ENCODE results near the gene ITGBL1. TPM values are rescaled to one million over a fixed set of nuclear protein-coding genes. Genes with fewer than 3 reads are reported as not detected.

The ITGBL1 gene
- total and polyA plus RNA-seq, 2 experiments from 2014 or later = 0.29 TPM; not detected in 1

- peaks cover 15% of the 10 kb centered on the region for H3K4me1 ChIP-seq (ENCODE audit: insufficient read depth)
- H3K27ac ChIP-seq (ENCODE audit: low read depth) = no peak overlapping the region
- H3F3A ChIP-seq (replicated peaks; ENCODE audit: low read depth) = no peaks in the 10 kb centered on the region
- no peak overlapping the region for H3K4me2 ChIP-seq
- no peaks in the 10 kb centered on the region for H3K36me3 Mint-ChIP-seq (ENCODE audit: low read depth)
- H3K27me3 ChIP-seq (ENCODE audit: insufficient read depth) = no peaks in the 10 kb centered on the region
- H3K79me2 ChIP-seq (replicated peaks; ENCODE audit: insufficient read depth) = no peaks in the 10 kb centered on the region
- no peaks in the 10 kb centered on the region for H3K9me3 Mint-ChIP-seq
- no peak for DNase-seq (ENCODE audit: low spot score)
- no peak overlapping the region for H3K4me3 Mint-ChIP-seq
- no peak overlapping the region; the same call in 1 of the 2 replicates for H3K27ac Mint-ChIP-seq
- H3K4me1 Mint-ChIP-seq = peaks cover 20% of the 10 kb centered on the region
- H2AFZ ChIP-seq = no peak overlapping the region
- peaks cover 3% of the 10 kb centered on the region for H3K27me3 Mint-ChIP-seq (ENCODE audit: insufficient read depth, low read depth, poor library complexity)
- H3K9me2 ChIP-seq (ENCODE audit: insufficient read depth) = no peaks in the 10 kb centered on the region
- no peak overlapping the region for H3K4me3 ChIP-seq
- no peak for TF ChIP-seq POLR2AphosphoS5 (IDR thresholded peaks at IDR 0.05; ENCODE audit: low read depth)
- no peak for TF ChIP-seq CREB1 (CRISPR knock-in tag; IDR thresholded peaks at IDR 0.05; ENCODE audit: low read depth)
- no peak for TF ChIP-seq EZH2phosphoT487 (IDR thresholded peaks at IDR 0.05; ENCODE audit: unreplicated experiment)
- TF ChIP-seq EZH2 (IDR thresholded peaks at IDR 0.05; ENCODE audit: low read depth, unreplicated experiment) = no peak
- no peak for TF ChIP-seq STAT1 (IDR thresholded peaks at IDR 0.05; ENCODE audit: unreplicated experiment)
- TF ChIP-seq, protein P1, sequence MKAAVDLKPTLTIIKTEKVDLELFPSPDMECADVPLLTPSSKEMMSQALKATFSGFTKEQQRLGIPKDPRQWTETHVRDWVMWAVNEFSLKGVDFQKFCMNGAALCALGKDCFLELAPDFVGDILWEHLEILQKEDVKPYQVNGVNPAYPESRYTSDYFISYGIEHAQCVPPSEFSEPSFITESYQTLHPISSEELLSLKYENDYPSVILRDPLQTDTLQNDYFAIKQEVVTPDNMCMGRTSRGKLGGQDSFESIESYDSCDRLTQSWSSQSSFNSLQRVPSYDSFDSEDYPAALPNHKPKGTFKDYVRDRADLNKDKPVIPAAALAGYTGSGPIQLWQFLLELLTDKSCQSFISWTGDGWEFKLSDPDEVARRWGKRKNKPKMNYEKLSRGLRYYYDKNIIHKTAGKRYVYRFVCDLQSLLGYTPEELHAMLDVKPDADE (IDR thresholded peaks at IDR 0.05) = no peak
- TF ChIP-seq JUNB (IDR thresholded peaks at IDR 0.05; ENCODE audit: unreplicated experiment) = no peak
- no peak for TF ChIP-seq ZNF114 (CRISPR knock-in tag; IDR thresholded peaks at IDR 0.05)
- no peak for TF ChIP-seq NANOG (IDR thresholded peaks at IDR 0.05; ENCODE audit: borderline replicate concordance)
- no peak for TF ChIP-seq ZNF331 (CRISPR knock-in tag; IDR thresholded peaks at IDR 0.05; ENCODE audit: low read depth)
- TF ChIP-seq, protein P2, sequence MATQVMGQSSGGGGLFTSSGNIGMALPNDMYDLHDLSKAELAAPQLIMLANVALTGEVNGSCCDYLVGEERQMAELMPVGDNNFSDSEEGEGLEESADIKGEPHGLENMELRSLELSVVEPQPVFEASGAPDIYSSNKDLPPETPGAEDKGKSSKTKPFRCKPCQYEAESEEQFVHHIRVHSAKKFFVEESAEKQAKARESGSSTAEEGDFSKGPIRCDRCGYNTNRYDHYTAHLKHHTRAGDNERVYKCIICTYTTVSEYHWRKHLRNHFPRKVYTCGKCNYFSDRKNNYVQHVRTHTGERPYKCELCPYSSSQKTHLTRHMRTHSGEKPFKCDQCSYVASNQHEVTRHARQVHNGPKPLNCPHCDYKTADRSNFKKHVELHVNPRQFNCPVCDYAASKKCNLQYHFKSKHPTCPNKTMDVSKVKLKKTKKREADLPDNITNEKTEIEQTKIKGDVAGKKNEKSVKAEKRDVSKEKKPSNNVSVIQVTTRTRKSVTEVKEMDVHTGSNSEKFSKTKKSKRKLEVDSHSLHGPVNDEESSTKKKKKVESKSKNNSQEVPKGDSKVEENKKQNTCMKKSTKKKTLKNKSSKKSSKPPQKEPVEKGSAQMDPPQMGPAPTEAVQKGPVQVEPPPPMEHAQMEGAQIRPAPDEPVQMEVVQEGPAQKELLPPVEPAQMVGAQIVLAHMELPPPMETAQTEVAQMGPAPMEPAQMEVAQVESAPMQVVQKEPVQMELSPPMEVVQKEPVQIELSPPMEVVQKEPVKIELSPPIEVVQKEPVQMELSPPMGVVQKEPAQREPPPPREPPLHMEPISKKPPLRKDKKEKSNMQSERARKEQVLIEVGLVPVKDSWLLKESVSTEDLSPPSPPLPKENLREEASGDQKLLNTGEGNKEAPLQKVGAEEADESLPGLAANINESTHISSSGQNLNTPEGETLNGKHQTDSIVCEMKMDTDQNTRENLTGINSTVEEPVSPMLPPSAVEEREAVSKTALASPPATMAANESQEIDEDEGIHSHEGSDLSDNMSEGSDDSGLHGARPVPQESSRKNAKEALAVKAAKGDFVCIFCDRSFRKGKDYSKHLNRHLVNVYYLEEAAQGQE (IDR thresholded peaks at IDR 0.05; ENCODE audit: unreplicated experiment) = no peak
- TF ChIP-seq, protein P3, sequence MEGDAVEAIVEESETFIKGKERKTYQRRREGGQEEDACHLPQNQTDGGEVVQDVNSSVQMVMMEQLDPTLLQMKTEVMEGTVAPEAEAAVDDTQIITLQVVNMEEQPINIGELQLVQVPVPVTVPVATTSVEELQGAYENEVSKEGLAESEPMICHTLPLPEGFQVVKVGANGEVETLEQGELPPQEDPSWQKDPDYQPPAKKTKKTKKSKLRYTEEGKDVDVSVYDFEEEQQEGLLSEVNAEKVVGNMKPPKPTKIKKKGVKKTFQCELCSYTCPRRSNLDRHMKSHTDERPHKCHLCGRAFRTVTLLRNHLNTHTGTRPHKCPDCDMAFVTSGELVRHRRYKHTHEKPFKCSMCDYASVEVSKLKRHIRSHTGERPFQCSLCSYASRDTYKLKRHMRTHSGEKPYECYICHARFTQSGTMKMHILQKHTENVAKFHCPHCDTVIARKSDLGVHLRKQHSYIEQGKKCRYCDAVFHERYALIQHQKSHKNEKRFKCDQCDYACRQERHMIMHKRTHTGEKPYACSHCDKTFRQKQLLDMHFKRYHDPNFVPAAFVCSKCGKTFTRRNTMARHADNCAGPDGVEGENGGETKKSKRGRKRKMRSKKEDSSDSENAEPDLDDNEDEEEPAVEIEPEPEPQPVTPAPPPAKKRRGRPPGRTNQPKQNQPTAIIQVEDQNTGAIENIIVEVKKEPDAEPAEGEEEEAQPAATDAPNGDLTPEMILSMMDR (conservative IDR thresholded peaks at IDR 0.05; ENCODE audit: low read depth in 2 of 2) = no peak
- no peak for TF ChIP-seq ZNF462 (CRISPR knock-in tag; IDR thresholded peaks at IDR 0.05)
- H4K20me1 ChIP-seq (replicated peaks; ENCODE audit: insufficient read depth) = no peaks in the 10 kb centered on the region
- no peak for ATAC-seq
- no peaks in the 10 kb centered on the region for H3K36me3 ChIP-seq (ENCODE audit: insufficient read depth)
Observed at GRCh38 chr13:101450749-101451130, 1.7 kb upstream of the ITGBL1 start.

All from GM23338 (cell line).